T-helper 2 cell treated with Interferon-gamma antibody and Interleukin-4, amounts not matched to agents 5 μg/mL and 100 μg/mL, for 36 hours (primary cell): Measurements from ENCODE around the gene OR13C3.

Source experiments
- DNase-seq: peaks from one replicate; pipeline ENCODE4 v3.0.0; 2021; ENCODE audit warnings: low spot score
- H3K27ac Mint-ChIP-seq: one replicate; pipeline ENCODE4 v1.8.0; 2021; ENCODE audit warnings: mild to moderate bottlenecking, mixed read lengths
- H3K27me3 Mint-ChIP-seq: one replicate; pipeline ENCODE4 v1.8.0; 2021; ENCODE audit warnings: low read depth, mixed read lengths
- H3K36me3 Mint-ChIP-seq: one replicate; pipeline ENCODE4 v1.8.0; 2021; ENCODE audit warnings: low read depth, mixed read lengths
- H3K4me1 Mint-ChIP-seq: one replicate; pipeline ENCODE4 v1.8.0; 2021; ENCODE audit warnings: low read depth, mixed read lengths
- H3K4me3 Mint-ChIP-seq: one replicate; pipeline ENCODE4 v1.8.0; 2022; ENCODE audit warnings: mild to moderate bottlenecking, moderate library complexity, mixed read lengths
- H3K9me3 Mint-ChIP-seq: one replicate; pipeline ENCODE4 v1.8.0; 2021; ENCODE audit warnings: mixed read lengths

Gene OR13C3

DNA sequence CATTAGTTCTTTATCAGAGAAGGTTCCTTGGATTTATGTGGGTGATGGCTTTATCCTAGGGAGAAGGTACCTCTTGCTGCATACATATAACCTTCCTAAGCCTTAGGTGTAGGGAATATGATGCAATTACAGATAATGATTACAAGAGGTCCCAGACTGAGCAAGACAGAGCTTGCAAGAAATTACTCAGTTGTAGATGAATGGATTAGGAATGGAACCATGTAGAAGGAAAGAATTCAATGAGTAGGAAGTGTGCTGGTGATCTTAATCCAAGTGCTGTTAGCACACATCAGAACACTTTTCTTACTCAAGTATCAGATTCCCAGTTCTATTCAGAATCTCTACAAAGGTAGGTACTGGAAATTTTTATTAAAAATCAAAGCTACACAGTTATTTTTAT is 30.1 kb downstream of the OR13C3 start:
- H3K27ac Mint-ChIP-seq: no peak overlapping the region
- H3K4me3 Mint-ChIP-seq: no peak overlapping the region
- H3K27me3 Mint-ChIP-seq: no peaks in the 10 kb centered on the region
- DNase-seq: no peak
- H3K4me1 Mint-ChIP-seq: no peaks in the 10 kb centered on the region
- no peaks in the 10 kb centered on the region for H3K9me3 Mint-ChIP-seq
- no peaks in the 10 kb centered on the region for H3K36me3 Mint-ChIP-seq

DNA sequence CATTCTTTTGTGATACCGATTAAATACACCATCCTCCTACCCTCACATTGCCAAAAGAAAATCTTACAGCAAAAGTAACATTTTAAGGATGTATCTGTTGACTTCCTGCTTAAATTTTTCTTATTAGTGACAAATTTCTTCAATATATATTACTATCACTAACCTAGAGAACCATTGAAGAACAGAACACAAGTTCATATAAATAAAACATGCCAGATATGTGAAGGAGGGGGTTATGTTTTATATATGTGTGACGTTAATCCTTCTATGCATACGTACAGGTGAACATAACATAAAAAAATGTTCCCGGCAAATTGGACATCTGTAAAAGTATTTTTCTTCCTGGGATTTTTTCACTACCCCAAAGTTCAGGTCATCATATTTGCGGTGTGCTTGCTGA is 32.7 kb downstream of the OR13C3 start, which contains the start of gene OR13F1:
OR13F1 (plus strand) TSS at position 301 of the 400 bp plus-strand sequence; CDS start at position 301, 0 bp downstream.
- Mint-ChIP-seq H3K4me3 (no peak within 1 kb of the TSS), H3K27ac (no peak within 1 kb of the TSS), H3K9me3 (no peaks in the 10 kb centered on the region), H3K27me3 (no peaks in the 10 kb centered on the region), H3K4me1 (no peaks in the 10 kb centered on the region), H3K36me3 (no peaks in the 10 kb centered on the region)
- no peak for DNase-seq

DNA sequence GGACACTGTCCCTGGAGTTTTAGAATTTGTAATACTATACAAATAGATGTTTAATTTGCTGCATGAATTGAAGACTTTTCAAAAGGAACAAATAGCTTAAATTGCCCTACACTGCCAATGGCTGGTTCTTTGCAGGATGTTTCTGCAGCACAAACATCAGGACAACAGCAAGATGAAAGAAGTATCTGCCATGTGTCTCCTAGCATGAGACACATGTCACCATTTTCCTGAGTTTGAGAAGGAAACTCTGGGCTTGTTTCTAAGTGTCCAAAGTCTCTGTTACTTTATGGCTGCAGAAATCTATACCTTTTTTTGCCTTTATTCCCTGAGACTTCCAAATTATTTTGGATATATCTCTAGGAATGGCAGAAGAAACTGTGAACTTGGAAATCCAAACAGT is 33.2 kb downstream of the OR13C3 start:
- H3K4me1 Mint-ChIP-seq: no peaks in the 10 kb centered on the region
- H3K36me3 Mint-ChIP-seq: no peaks in the 10 kb centered on the region
- H3K9me3 Mint-ChIP-seq: no peaks in the 10 kb centered on the region
- no peak for DNase-seq
- H3K27me3 Mint-ChIP-seq: no peaks in the 10 kb centered on the region
- H3K4me3 Mint-ChIP-seq: no peak overlapping the region
- no peak overlapping the region for H3K27ac Mint-ChIP-seq

DNA sequence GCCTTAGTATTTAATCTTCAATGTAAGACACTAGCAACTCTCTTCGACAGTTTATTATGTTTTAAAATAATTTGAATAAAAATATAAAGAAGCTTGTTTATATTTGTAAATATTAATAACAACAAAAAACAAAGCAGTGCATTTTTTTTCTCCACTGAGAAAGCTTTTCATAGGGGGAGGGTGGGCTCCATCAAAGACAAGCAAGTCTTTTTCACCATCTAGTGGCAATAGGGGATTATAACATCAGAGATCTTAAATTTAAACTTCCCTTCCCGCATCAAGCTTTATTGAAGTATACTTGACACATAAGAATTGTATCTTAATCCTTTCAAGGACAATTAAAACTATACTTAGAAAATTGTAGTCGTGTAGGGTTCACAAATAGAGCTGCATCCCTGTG is 41.8 kb downstream of the OR13C3 start:
- H3K36me3 Mint-ChIP-seq: no peaks in the 10 kb centered on the region
- no peak for DNase-seq
- no peak overlapping the region for H3K4me3 Mint-ChIP-seq
- no peaks in the 10 kb centered on the region for H3K27me3 Mint-ChIP-seq
- H3K4me1 Mint-ChIP-seq: no peaks in the 10 kb centered on the region
- H3K27ac Mint-ChIP-seq: no peak overlapping the region
- H3K9me3 Mint-ChIP-seq: no peaks in the 10 kb centered on the region
